Endothelial cell (in vitro differentiated cells): Measurements from ENCODE around the gene MADD. TPM values are rescaled to one million over a fixed set of nuclear protein-coding genes. Genes with fewer than 3 reads are reported as not detected.

Experiments
- DNase-seq: peaks from one replicate; pipeline ENCODE4 v3.0.0; 2021; ENCODE audit warnings: low spot score
- H3K27ac Mint-ChIP-seq: one replicate; pipeline ENCODE4 v1.8.0; 2021; ENCODE audit warnings: mixed read lengths, inconsistent platforms; ENCODE audit not compliant: unreplicated experiment
- H3K27me3 Mint-ChIP-seq: one replicate; pipeline ENCODE4 v1.8.0; 2021; ENCODE audit warnings: mild to moderate bottlenecking, moderate library complexity, mixed read lengths, inconsistent platforms; ENCODE audit not compliant: unreplicated experiment
- H3K36me3 Mint-ChIP-seq: one replicate; pipeline ENCODE4 v1.8.0; 2021; ENCODE audit warnings: mild to moderate bottlenecking, low read depth, mixed read lengths, inconsistent platforms; ENCODE audit not compliant: unreplicated experiment
- H3K4me1 Mint-ChIP-seq: one replicate; pipeline ENCODE4 v1.8.0; 2021; ENCODE audit warnings: mild to moderate bottlenecking, mixed read lengths, inconsistent platforms; ENCODE audit not compliant: unreplicated experiment
- H3K4me3 Mint-ChIP-seq: one replicate; pipeline ENCODE4 v1.8.0; 2021; ENCODE audit warnings: mild to moderate bottlenecking, mixed read lengths, inconsistent platforms; ENCODE audit not compliant: unreplicated experiment
- H3K9me3 Mint-ChIP-seq: one replicate; pipeline ENCODE4 v1.8.0; 2021; ENCODE audit warnings: mixed read lengths, inconsistent platforms; ENCODE audit not compliant: unreplicated experiment
- total RNA-seq: library from RNA; stranded (reverse); fragmentation: NEBNext Ultra II Directional; extraction: Animal tissue kit (Norgen Biotek cat#: 25700); gene quantifications from one replicate; pipeline ENCODE4 v1.2.1, GENCODE V29; 2021; ENCODE audit not compliant: unreplicated experiment
- TF ChIP-seq, protein P1 (sequence below): fragments of 200-600 bp; sonication (generic); IDR thresholded peaks from one replicate; pipeline ENCODE4 v1.5.0; 2021; ENCODE audit warnings: antibody characterized with exemption; ENCODE audit not compliant: unreplicated experiment

MADD gene
- total RNA-seq, 1 donor from 2014 or later: 61.2 TPM

DNA sequence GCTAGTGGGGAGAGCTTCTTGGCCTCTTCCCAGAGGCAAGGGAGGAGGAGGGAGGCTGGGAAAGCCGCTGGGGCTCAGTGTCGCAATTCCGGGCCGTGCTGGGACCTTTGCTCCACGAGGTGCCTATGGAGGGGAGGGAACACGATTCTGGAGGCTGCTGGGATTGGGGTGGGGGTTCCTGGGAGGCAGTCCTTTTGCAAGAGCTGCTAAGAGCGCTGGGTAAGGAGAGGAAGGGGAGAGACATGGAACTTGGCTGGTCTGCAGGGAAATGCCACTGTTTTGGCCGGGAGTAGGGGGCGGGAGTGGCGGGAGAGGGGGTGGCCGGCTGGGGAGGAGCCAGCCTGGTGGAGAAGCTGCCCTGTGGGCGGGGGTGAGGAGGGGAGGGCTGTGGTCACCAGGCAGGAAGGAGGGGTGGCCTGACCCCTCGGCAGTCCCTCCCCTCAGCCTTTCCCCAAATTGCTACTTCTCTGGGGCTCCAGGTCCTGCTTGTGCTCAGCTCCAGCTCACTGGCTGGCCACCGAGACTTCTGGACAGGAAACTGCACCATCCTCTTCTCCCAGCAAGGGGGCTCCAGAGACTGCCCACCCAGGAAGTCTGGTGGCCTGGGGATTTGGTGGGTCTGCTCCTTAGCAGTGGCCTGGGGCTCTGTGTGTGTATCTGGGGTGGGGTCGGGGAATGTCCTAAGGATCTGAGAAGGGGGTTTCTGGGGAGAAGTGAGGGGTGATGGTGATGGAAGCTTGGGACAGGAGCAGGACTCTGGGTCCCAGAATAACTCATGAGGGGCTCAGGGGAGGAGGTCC, 12.2 kb upstream of the MADD start, which contains the start of gene NR1H3:
Gene NR1H3, plus strand, starts transcription at position 480 of the 800 bp plus-strand sequence. CDS start 1,221 bp downstream, outside the sequence.
- peaks cover 7% of the 10 kb centered on the region for H3K36me3 Mint-ChIP-seq
- H3K9me3 Mint-ChIP-seq: no peaks in the 10 kb centered on the region
- peak within 1 kb of the TSS; percentile 92 for H3K4me3 Mint-ChIP-seq
- peak within 1 kb of the TSS; percentile 94 for H3K27ac Mint-ChIP-seq
- H3K27me3 Mint-ChIP-seq: peaks cover 9% of the 10 kb centered on the region
- peak; percentile 84 for DNase-seq
- peaks cover 58% of the 10 kb centered on the region for H3K4me1 Mint-ChIP-seq
- TF ChIP-seq, protein P1, sequence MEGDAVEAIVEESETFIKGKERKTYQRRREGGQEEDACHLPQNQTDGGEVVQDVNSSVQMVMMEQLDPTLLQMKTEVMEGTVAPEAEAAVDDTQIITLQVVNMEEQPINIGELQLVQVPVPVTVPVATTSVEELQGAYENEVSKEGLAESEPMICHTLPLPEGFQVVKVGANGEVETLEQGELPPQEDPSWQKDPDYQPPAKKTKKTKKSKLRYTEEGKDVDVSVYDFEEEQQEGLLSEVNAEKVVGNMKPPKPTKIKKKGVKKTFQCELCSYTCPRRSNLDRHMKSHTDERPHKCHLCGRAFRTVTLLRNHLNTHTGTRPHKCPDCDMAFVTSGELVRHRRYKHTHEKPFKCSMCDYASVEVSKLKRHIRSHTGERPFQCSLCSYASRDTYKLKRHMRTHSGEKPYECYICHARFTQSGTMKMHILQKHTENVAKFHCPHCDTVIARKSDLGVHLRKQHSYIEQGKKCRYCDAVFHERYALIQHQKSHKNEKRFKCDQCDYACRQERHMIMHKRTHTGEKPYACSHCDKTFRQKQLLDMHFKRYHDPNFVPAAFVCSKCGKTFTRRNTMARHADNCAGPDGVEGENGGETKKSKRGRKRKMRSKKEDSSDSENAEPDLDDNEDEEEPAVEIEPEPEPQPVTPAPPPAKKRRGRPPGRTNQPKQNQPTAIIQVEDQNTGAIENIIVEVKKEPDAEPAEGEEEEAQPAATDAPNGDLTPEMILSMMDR: peak; percentile 41

DNA sequence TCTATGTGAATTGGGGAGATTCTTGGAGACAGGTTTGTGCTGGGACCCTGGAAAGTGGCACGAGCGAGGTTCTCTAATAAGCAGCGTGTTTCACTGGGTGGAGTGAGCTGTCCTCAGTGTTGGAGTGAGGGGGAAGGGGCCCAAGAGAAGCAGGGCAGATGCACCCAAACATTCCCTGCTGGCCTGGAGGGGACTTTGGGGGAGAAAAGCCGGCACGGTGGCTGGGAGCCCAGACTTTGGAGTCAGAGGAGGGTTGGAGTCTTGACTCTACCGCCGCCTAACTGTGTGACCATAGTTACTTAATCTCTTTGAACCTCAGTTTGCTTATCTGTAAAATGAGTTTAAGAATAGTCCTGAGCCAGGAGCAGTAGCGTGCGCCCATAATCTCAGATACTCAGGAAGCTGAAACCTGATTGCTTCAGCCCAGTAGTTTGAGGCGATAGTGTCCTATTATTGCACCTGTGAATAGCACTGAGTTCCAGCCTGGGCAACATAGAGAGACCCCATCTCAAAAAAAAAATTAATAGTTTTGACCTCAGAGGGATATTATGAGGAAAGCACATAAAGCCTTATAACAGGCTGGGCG, 11.5 kb upstream of the MADD start:
- DNase-seq: no peak
- Mint-ChIP-seq H3K27ac (peak overlapping the region; percentile 94), H3K27me3 (peaks cover 9% of the 10 kb centered on the region), H3K4me3 (peak overlapping the region; percentile 92), H3K4me1 (peaks cover 56% of the 10 kb centered on the region), H3K9me3 (no peaks in the 10 kb centered on the region), H3K36me3 (peaks cover 7% of the 10 kb centered on the region)
- TF ChIP-seq, protein P1: no peak

DNA sequence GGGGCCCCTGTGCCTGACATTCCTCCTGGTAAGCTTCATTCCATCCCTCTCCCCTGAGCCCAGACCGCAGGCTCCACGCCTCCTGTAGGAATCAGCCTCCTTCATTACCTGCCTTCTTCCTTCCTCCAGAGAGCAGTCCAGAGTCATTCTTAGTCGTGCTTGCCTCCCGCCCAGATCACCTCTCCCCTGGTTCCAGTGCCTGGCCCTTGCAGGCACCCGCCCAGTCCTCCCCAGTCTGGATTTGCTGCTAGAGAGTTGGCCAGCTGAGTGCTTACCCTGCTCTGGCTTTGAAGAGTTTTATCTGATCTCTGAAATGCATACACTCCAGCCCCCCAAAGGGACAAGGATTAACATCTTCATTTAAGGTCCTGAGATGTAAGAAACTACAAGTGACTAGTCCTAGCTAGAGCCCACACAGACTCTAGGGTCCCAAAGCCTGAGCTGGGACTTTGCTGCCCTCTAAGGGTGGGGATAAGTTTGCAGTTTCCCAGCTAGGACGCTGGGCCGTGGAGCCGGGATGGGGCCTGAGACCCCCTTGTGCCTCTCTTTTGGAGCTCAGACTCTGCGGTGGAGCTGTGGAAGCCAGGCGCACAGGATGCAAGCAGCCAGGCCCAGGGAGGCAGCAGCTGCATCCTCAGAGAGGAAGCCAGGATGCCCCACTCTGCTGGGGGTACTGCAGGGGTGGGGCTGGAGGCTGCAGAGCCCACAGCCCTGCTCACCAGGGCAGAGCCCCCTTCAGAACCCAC, 10.5 kb upstream of the MADD start:
- peak; percentile 66 for DNase-seq
- TF ChIP-seq, protein P1: peak; percentile 55
- Mint-ChIP-seq H3K4me3 (peak overlapping the region; percentile 75), H3K4me1 (peaks cover 46% of the 10 kb centered on the region), H3K36me3 (peaks cover 7% of the 10 kb centered on the region), H3K9me3 (no peaks in the 10 kb centered on the region), H3K27ac (peak overlapping the region; percentile 67), H3K27me3 (peaks cover 9% of the 10 kb centered on the region)

DNA sequence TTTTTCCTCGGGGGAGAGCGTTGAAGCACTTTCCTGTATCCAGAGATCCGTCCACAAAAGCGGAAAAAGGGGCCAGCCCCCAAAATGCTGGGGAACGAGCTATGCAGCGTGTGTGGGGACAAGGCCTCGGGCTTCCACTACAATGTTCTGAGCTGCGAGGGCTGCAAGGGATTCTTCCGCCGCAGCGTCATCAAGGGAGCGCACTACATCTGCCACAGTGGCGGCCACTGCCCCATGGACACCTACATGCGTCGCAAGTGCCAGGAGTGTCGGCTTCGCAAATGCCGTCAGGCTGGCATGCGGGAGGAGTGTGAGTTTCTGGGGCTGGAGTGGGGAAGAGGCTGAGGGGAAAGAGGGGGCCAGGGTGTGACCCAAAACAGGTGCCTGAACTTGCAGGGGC, 9.6 kb upstream of the MADD start:
- H3K4me1 Mint-ChIP-seq: peaks cover 39% of the 10 kb centered on the region
- H3K27ac Mint-ChIP-seq: no peak overlapping the region
- peaks cover 7% of the 10 kb centered on the region for H3K36me3 Mint-ChIP-seq
- H3K27me3 Mint-ChIP-seq: peaks cover 9% of the 10 kb centered on the region
- no peak overlapping the region for H3K4me3 Mint-ChIP-seq
- DNase-seq: no peak
- no peaks in the 10 kb centered on the region for H3K9me3 Mint-ChIP-seq
- TF ChIP-seq, protein P1: no peak
